COLO829 (cell line): Measurements from ENCODE around the gene FHIT.

Experiments used
- DNase-seq: peaks from one replicate; pipeline ENCODE4 v3.0.0; 2012; ENCODE audit warnings: low spot score

The FHIT gene

GRCh38 chr3:60759439-60759838 is 491.8 kb downstream of the FHIT start:
- DNase-seq: no peak

GRCh38 chr3:60758831-60759230 is 492.4 kb downstream of the FHIT start:
- DNase-seq: no peak

- DNase-seq: no peak
Measured at GRCh38 chr3:60758171-60758570, 493.1 kb downstream of the FHIT start.

- DNase-seq: no peak
Measured at GRCh38 chr3:60757724-60758123, 493.5 kb downstream of the FHIT start.

GRCh38 chr3:60756241-60757030 is 494.8 kb downstream of the FHIT start:
- no peak for DNase-seq

GRCh38 chr3:60755094-60755493 is 496.2 kb downstream of the FHIT start:
- peak; percentile 21 for DNase-seq

- no peak for DNase-seq
Measured at GRCh38 chr3:60754617-60755016, 496.6 kb downstream of the FHIT start.

GRCh38 chr3:60752809-60753208 is 498.4 kb downstream of the FHIT start:
- no peak for DNase-seq

- DNase-seq: no peak
Measured at GRCh38 chr3:60746695-60747416, 504.4 kb downstream of the FHIT start.

- peak; percentile 88 for DNase-seq
Measured at GRCh38 chr3:60746043-60746638, 505.1 kb downstream of the FHIT start.

GRCh38 chr3:60743631-60744164 is 507.6 kb downstream of the FHIT start:
- no peak for DNase-seq

- peak; percentile 45 for DNase-seq
Measured at GRCh38 chr3:60742606-60743145, 508.6 kb downstream of the FHIT start.

- DNase-seq: no peak
Measured at GRCh38 chr3:60737633-60738399, 513.4 kb downstream of the FHIT start.

GRCh38 chr3:60730371-60730770 is 520.9 kb downstream of the FHIT start:
- no peak for DNase-seq

- DNase-seq: no peak
Measured at GRCh38 chr3:60729056-60729455, 522.2 kb downstream of the FHIT start.

GRCh38 chr3:60728006-60728405 is 523.2 kb downstream of the FHIT start:
- DNase-seq: no peak

- DNase-seq: no peak
Measured at GRCh38 chr3:60720736-60721135, 530.5 kb downstream of the FHIT start.

- no peak for DNase-seq
Measured at GRCh38 chr3:60716573-60716972, 534.7 kb downstream of the FHIT start.

GRCh38 chr3:60708191-60708975 is 542.9 kb downstream of the FHIT start:
- DNase-seq: no peak

- DNase-seq: no peak
Measured at GRCh38 chr3:60707452-60708020, 543.7 kb downstream of the FHIT start.
